ENCODE data around the gene PDE6D.
A peak's percentile ranks its signal among the peaks of the same experiment; 100 is the strongest.

The PDE6D gene

DNA sequence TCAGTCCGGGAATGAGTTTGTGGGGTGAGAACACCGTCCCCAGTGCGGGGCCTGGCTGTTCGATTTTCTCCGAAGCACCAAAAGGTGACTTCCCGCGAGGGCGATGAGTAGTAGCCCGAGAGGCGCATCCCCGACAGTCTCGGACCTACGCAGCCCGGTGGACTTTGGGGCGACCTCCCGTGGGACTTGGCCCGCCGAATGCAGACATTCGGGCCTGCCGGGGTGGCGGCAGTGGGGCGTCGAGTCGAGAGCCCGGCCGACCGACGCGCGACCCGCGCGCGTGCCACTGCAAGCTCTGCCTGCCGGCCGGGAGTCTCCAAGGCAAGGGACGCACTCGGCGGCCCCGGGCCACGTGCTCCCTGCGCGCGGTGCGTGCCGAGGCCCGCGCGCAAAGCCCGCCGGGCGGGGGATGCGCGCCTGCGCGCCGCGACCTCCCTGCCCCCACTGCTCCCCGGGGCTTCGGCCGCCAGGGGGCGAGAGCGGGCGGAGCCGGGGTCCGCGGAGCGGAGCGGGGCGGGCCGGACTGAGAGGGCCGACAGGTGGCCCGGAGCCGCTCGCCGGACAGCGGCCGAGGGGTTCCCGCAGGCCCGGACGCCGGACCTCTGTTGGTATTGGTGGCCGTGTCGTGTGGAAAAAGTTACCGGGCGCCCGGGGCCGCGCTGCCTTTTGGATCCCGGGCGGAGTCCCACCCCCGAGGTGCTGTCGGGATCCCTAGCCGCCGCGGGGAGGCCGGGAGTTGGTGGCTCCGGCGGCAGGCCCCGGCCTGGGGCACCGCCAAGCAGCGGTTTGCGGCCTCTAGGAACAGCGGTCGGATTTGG lies 70.9 kb downstream of the PDE6D start:
- Mint-ChIP-seq H3K4me1 (ENCODE audit: low read depth) (peaks cover 40% of the 10 kb centered on the region), H3K27me3 (no peaks in the 10 kb centered on the region), H3K4me3 (peak overlapping the region; percentile 84), H3K27ac (peak overlapping the region; percentile 98), H3K36me3 (ENCODE audit: low read depth) (peaks cover 73% of the 10 kb centered on the region), H3K9me3 (no peaks in the 10 kb centered on the region)
- intact Hi-C loops (cut with micrococcal nuclease): no loop called here

DNA sequence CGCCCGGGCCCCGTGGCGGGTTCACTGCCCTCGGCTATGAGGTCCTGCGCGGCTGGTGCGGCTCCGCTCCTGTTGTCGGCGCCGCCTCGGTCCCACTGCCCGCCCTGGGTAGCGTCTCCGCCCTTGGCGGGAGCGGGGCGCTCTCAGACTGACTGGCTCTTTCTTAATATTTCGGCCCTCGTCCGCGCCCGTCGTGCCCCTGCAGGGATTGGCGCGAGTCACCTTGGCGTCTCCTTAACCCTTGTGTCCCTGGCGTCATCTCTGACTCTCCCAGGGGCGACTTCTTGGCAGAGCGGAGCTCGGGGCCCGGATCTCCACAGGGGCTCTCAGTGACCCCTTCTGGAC lies 71.5 kb downstream of the PDE6D start:
- H3K27me3 Mint-ChIP-seq: no peaks in the 10 kb centered on the region
- no peaks in the 10 kb centered on the region for H3K9me3 Mint-ChIP-seq
- H3K4me3 Mint-ChIP-seq: peak overlapping the region; percentile 84
- intact Hi-C loops (cut with micrococcal nuclease): no loop called here
- peak overlapping the region; percentile 98 for H3K27ac Mint-ChIP-seq
- peaks cover 37% of the 10 kb centered on the region for H3K4me1 Mint-ChIP-seq (ENCODE audit: low read depth)
- H3K36me3 Mint-ChIP-seq (ENCODE audit: low read depth): peaks cover 72% of the 10 kb centered on the region

- Mint-ChIP-seq H3K4me3 (peak overlapping the region; percentile 84), H3K27me3 (no peaks in the 10 kb centered on the region), H3K27ac (peak overlapping the region; percentile 98), H3K4me1 (ENCODE audit: low read depth) (peaks cover 34% of the 10 kb centered on the region), H3K9me3 (no peaks in the 10 kb centered on the region), H3K36me3 (ENCODE audit: low read depth) (peaks cover 66% of the 10 kb centered on the region)
- intact Hi-C loops (cut with micrococcal nuclease): no loop called here
Measured at GRCh38 chr2:231708773-231709635, 72.1 kb downstream of the PDE6D start.

DNA sequence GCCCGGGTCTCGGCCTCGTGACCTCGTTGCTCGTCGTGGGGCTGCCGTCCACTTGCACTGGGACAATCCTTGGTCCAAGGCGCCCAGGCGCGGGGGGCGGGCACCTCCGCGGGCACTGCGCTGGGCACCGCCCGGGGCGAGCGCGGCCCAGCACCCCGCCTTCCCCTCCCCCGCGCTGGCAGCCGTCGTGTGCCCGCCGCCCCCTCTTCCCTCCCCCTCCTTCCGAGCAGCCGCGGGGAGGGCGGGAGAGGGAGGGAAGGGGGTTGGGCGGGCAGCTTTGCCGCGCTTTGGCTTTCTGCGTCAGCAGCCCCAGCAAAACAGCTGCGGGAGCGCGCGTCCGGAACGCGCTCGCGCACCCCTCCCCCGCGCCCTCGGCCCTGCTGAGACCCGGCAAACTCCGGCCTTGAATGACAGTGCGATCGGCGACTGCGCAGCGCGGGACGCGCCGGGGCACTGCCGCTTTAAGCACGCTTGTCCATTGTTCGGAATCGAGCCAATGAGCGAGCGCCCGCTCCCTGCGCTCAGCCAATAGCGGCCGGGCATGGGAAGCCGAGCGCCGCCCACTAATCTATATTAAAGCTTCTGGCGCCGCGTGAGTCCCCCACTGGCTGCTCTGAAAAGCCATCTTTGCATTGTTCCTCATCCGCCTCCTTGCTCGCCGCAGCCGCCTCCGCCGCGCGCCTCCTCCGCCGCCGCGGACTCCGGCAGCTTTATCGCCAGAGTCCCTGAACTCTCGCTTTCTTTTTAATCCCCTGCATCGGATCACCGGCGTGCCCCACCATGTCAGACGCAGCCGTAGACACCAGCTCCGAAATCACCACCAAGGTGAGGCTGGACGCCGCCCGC lies 72.9 kb downstream of the PDE6D start, which contains the start of gene PTMA:
Gene PTMA, plus strand, starts transcription at position 599 of the 846 bp plus-strand sequence. Its CDS starts 182 bp downstream, at position 781.
- H3K27me3 Mint-ChIP-seq: no peaks in the 10 kb centered on the region
- H3K4me1 Mint-ChIP-seq (ENCODE audit: low read depth): peaks cover 28% of the 10 kb centered on the region
- intact Hi-C loops (cut with micrococcal nuclease): loop anchor here (2.0 kb wide), 1 partner anchor 95 kb away; no protein-coding TSS in a partner anchor
- peak within 1 kb of the TSS; percentile 85 for H3K4me3 Mint-ChIP-seq
- H3K27ac Mint-ChIP-seq: peak within 1 kb of the TSS; percentile 98
- H3K36me3 Mint-ChIP-seq (ENCODE audit: low read depth): peaks cover 57% of the 10 kb centered on the region
- H3K9me3 Mint-ChIP-seq: no peaks in the 10 kb centered on the region

DNA sequence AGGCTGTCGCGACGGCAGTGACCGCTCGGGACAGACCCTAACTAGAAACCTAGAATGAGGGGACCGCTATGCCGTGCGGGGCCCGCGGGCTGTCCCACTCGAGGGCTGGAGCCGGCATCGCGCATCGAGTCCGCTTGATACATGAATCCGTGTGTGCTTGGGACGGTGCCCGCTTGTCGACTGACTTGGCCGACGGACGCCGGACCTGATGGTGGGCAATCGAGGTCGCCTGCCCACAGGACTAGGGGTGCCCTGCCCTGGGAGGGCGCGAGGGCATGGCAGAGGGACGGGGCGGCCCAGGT lies 73.5 kb downstream of the PDE6D start:
- peak overlapping the region; percentile 85 for H3K4me3 Mint-ChIP-seq

DNA sequence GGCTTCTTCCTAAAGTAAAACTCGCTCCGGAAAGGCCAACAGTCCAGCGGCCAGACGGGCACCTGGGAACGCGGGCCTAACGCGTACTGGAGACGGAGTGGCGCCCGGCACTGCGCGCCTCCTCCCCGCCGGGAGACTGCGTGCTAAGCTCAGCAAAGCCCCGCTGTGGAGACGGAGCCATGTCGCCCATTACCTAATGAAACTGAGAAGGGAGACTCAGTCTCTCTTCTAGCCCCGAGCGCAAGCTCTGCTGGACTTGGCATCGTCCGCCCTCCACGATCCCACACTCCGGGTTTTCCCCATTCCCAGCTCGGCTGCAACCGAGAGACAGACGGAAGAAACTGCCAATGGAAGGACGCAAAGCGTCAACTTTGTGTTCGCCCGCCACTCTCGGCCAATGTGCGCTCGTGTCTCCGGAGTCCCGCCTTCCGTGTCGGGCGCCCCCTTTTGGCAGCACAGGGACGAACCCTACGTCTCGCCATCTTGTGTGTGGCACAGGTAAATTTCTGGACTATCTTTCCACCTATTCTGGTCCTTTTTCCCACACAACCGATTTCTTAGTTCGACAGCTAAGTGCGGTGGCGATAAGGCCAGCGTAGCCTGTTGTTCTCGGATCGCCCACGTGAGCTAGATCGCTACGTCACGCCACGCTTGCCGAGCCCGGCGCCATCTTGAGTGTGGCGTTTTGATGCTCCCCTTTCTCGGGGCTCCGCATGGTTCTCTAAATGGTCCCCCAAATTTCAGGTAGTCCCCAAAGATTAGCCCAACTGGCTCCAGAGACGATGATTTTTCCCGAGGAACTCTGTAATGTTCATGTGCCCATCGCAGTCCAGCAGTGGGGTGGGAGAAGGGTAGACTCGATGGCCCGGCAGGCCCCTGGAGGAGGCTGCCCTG lies 74.1 kb downstream of the PDE6D start:
- intact Hi-C loops (cut with micrococcal nuclease): loop anchor here (1.0 to 2.0 kb wide), 2 partner anchors 45 to 94 kb away; no protein-coding TSS in a partner anchor
- peak overlapping the region; percentile 98 for H3K27ac Mint-ChIP-seq
- H3K4me1 Mint-ChIP-seq (ENCODE audit: low read depth): peaks cover 22% of the 10 kb centered on the region
- no peaks in the 10 kb centered on the region for H3K9me3 Mint-ChIP-seq
- H3K4me3 Mint-ChIP-seq: peak overlapping the region; percentile 85
- H3K36me3 Mint-ChIP-seq (ENCODE audit: low read depth): peaks cover 47% of the 10 kb centered on the region
- H3K27me3 Mint-ChIP-seq: no peaks in the 10 kb centered on the region

More for the DNA sequence above, 73.5 kb downstream of the PDE6D start:
- intact Hi-C loops (cut with micrococcal nuclease): loop anchor here (2.0 kb wide), 1 partner anchor 95 kb away; no protein-coding TSS in a partner anchor
- Mint-ChIP-seq H3K36me3 (ENCODE audit: low read depth) (peaks cover 53% of the 10 kb centered on the region), H3K27ac (peak overlapping the region; percentile 98), H3K4me1 (ENCODE audit: low read depth) (peaks cover 25% of the 10 kb centered on the region), H3K27me3 (no peaks in the 10 kb centered on the region), H3K9me3 (no peaks in the 10 kb centered on the region)

DNA sequence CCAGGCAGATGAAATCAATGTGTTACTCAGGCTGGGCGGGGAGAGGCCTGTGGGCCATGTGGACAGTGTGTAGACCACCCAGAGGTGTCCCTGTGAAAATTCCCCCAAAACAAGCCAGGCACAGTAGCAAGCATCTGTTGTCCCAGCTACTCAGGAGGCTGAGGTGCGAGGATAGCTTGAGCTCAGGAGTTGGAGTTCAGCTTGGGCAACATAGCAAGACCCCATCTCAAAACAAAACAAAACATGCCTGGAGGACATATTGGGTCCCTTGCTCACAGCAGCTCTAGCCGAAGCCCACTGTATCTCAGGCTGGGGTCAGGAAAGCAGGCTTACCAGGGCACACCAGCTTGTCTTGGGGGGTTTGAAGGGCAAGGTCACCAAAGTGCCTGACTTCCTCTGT lies 77.1 kb downstream of the PDE6D start:
- peaks cover 20% of the 10 kb centered on the region for H3K36me3 Mint-ChIP-seq (ENCODE audit: low read depth)
- H3K27me3 Mint-ChIP-seq: no peaks in the 10 kb centered on the region
- intact Hi-C loops (cut with micrococcal nuclease): no loop called here
- peaks cover 17% of the 10 kb centered on the region for H3K4me1 Mint-ChIP-seq (ENCODE audit: low read depth)
- H3K27ac Mint-ChIP-seq: no peak overlapping the region
- H3K4me3 Mint-ChIP-seq: no peak overlapping the region
- no peaks in the 10 kb centered on the region for H3K9me3 Mint-ChIP-seq

- Mint-ChIP-seq H3K9me3 (no peaks in the 10 kb centered on the region), H3K4me3 (no peak overlapping the region), H3K4me1 (ENCODE audit: low read depth) (peaks cover 17% of the 10 kb centered on the region), H3K27me3 (peaks cover 4% of the 10 kb centered on the region), H3K27ac (no peak overlapping the region), H3K36me3 (ENCODE audit: low read depth) (peaks cover 7% of the 10 kb centered on the region)
- intact Hi-C loops (cut with micrococcal nuclease): no loop called here
Measured at GRCh38 chr2:231701456-231702373, 79.4 kb downstream of the PDE6D start.

- Mint-ChIP-seq H3K4me3 (no peak overlapping the region), H3K4me1 (ENCODE audit: low read depth) (peaks cover 5% of the 10 kb centered on the region), H3K9me3 (no peaks in the 10 kb centered on the region), H3K27me3 (peaks cover 7% of the 10 kb centered on the region), H3K36me3 (ENCODE audit: low read depth) (no peaks in the 10 kb centered on the region), H3K27ac (no peak overlapping the region)
- intact Hi-C loops (cut with micrococcal nuclease): no loop called here
Measured at GRCh38 chr2:231699006-231699405, 82.1 kb downstream of the PDE6D start.

DNA sequence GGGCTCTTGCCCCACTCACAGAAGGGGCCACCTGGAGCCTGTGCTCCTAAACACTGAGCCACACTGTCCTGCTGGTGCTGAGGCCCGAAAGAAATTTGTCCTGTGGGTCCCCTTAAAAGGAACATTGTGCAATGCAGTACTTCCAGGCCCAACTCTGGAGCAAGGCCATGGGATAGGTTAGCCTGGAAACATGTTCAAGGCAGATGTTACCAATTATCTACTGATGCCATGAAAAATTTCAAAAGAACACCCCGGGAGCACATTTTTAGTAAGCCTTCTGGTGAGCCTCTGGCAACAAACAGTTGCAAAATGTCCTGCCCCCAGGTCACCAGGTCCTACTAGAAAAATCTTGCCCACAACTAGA lies 85.1 kb downstream of the PDE6D start:
- peaks cover 14% of the 10 kb centered on the region for H3K4me1 Mint-ChIP-seq (ENCODE audit: low read depth)
- no peak overlapping the region for H3K4me3 Mint-ChIP-seq
- no peaks in the 10 kb centered on the region for H3K9me3 Mint-ChIP-seq
- no peaks in the 10 kb centered on the region for H3K36me3 Mint-ChIP-seq (ENCODE audit: low read depth)
- intact Hi-C loops (cut with micrococcal nuclease): no loop called here
- H3K27me3 Mint-ChIP-seq: peaks cover 15% of the 10 kb centered on the region
- H3K27ac Mint-ChIP-seq: no peak overlapping the region

- Mint-ChIP-seq H3K4me3 (no peak overlapping the region), H3K4me1 (ENCODE audit: low read depth) (peaks cover 14% of the 10 kb centered on the region), H3K9me3 (no peaks in the 10 kb centered on the region), H3K27ac (no peak overlapping the region), H3K27me3 (peaks cover 18% of the 10 kb centered on the region), H3K36me3 (ENCODE audit: low read depth) (no peaks in the 10 kb centered on the region)
- intact Hi-C loops (cut with micrococcal nuclease): no loop called here
Measured at GRCh38 chr2:231693956-231694355, 87.1 kb downstream of the PDE6D start.

GRCh38 chr2:231692847-231693246 lies 88.2 kb downstream of the PDE6D start:
- peaks cover 14% of the 10 kb centered on the region for H3K4me1 Mint-ChIP-seq (ENCODE audit: low read depth)
- H3K27me3 Mint-ChIP-seq: peaks cover 18% of the 10 kb centered on the region
- H3K36me3 Mint-ChIP-seq (ENCODE audit: low read depth): no peaks in the 10 kb centered on the region
- intact Hi-C loops (cut with micrococcal nuclease): no loop called here
- no peaks in the 10 kb centered on the region for H3K9me3 Mint-ChIP-seq
- no peak overlapping the region for H3K4me3 Mint-ChIP-seq
- H3K27ac Mint-ChIP-seq: no peak overlapping the region

Measured in dendritic cell treated with granulocyte-macrophage colony-stimulating factor and Interleukin-4, amounts not matched to agents 40 ng/mL and 50 ng/mL, for 4 days (primary cell).